K562 (cell line): ENCODE measurements around the gene SLC1A7. TPM values are rescaled to one million over a fixed set of nuclear protein-coding genes. Genes with fewer than 3 reads are reported as not detected.

Experiments used
- BACH1 ChIP-seq: fragments of 200-800 bp; sonication (Bioruptor generic); IDR thresholded peaks from 2 replicates; pipeline ENCODE4 v1.6.1; 2016; ENCODE audit warnings: missing genetic modification characterization, missing compliant biosample characterization
- C11orf30 ChIP-seq: fragments of 450-650 bp; IDR thresholded peaks from 2 replicates; pipeline ENCODE4 v1.6.1; 2016; ENCODE audit warnings: low read depth, mild to moderate bottlenecking
- CBFA2T2 ChIP-seq: fragments of 450-650 bp; conservative IDR thresholded peaks from 2 replicates; pipeline ENCODE4 v1.6.1; 2017; ENCODE audit warnings: mild to moderate bottlenecking
- CBX5 ChIP-seq: IDR thresholded peaks from 2 replicates; pipeline ENCODE4 v1.6.1; 2014; ENCODE audit warnings: low read depth, borderline replicate concordance
- DACH1 ChIP-seq: fragments of 450-650 bp; IDR thresholded peaks from 2 replicates; pipeline ENCODE4 v1.6.1; 2018; ENCODE audit not compliant: partially characterized antibody
- FOXA3 ChIP-seq, 2 experiments: fragments of 450-650 bp in 1 of 2; sonication (generic) in 1 of 2; formaldehyde crosslinking; IDR thresholded peaks in 1 of 2; conservative IDR thresholded peaks in 1 of 2; 2 replicates each; pipeline versions ENCODE4 v1.4.0 to v1.8.0; 2020 to 2022; ENCODE audit warnings: mild to moderate bottlenecking in 2 of 2, missing genetic modification reagents in 1 of 2
- KHSRP ChIP-seq: fragments of 450-650 bp; IDR thresholded peaks from 2 replicates; pipeline ENCODE4 v1.6.1; 2017
- MEF2A ChIP-seq: IDR thresholded peaks from 2 replicates; pipeline ENCODE4 v1.6.1; 2011; ENCODE audit warnings: low read depth, mild to moderate bottlenecking, low read length, moderate library complexity; ENCODE audit not compliant: control insufficient read depth
- MEF2D ChIP-seq: conservative IDR thresholded peaks from 2 replicates; pipeline ENCODE4 v1.6.1; 2016; ENCODE audit warnings: low read depth, missing genetic modification characterization, missing compliant biosample characterization
- MEIS2 ChIP-seq: fragments of 450-650 bp; IDR thresholded peaks from 2 replicates; pipeline ENCODE4 v1.6.1; 2014; ENCODE audit warnings: mild to moderate bottlenecking; ENCODE audit not compliant: partially characterized antibody
- NCOA2 ChIP-seq, 2 experiments: fragments of 450-650 bp; IDR thresholded peaks; 2 replicates each; pipeline ENCODE4 v1.6.1; 2018; ENCODE audit warnings: mild to moderate bottlenecking in 2 of 2, moderate library complexity in 1 of 2; ENCODE audit not compliant: partially characterized antibody in 2 of 2
- NFE2L1 ChIP-seq: fragments of 450-650 bp; IDR thresholded peaks from 2 replicates; pipeline ENCODE4 v1.6.1; 2016; ENCODE audit warnings: missing genetic modification characterization, low read depth, mild to moderate bottlenecking, missing compliant biosample characterization, moderate library complexity, borderline replicate concordance
- NFRKB ChIP-seq: fragments of 450-650 bp; IDR thresholded peaks from 2 replicates; pipeline ENCODE4 v1.6.1; 2016; ENCODE audit warnings: low read depth
- NONO ChIP-seq, 2 experiments: fragments of 200-400 bp in 1 of 2; fragments of 450-650 bp in 1 of 2; formaldehyde crosslinking in 1 of 2; IDR thresholded peaks; 2 replicates each; pipeline ENCODE4 v1.6.1; 2017; ENCODE audit warnings: low read depth in 2 of 2, mild to moderate bottlenecking in 2 of 2, moderate library complexity in 2 of 2, low read length in 1 of 2
- POLR2B ChIP-seq: fragments of 450-650 bp; IDR thresholded peaks from 2 replicates; pipeline ENCODE4 v1.6.1; 2018; ENCODE audit warnings: low read depth; ENCODE audit not compliant: partially characterized antibody
- POLR3A ChIP-seq: IDR thresholded peaks from 2 replicates; pipeline ENCODE4 v1.6.1; 2011; ENCODE audit warnings: borderline replicate concordance, mild to moderate bottlenecking, moderate library complexity; ENCODE audit not compliant: insufficient read length, insufficient read depth; ENCODE audit errors: extremely low read depth
- ZBTB17 ChIP-seq: fragments of 450-650 bp; formaldehyde crosslinking; IDR thresholded peaks from 2 replicates; pipeline ENCODE4 v1.4.0; 2020; ENCODE audit warnings: mild to moderate bottlenecking
- ZNF143 ChIP-seq: sonication (generic); formaldehyde crosslinking; IDR thresholded peaks from 2 replicates; pipeline ENCODE4 v1.9.0; 2022; ENCODE audit warnings: mild to moderate bottlenecking, missing genetic modification reagents
- ZNF217 ChIP-seq: sonication (generic); formaldehyde crosslinking; IDR thresholded peaks from 2 replicates; pipeline ENCODE4 v1.8.0; 2022; ENCODE audit warnings: mild to moderate bottlenecking, missing genetic modification reagents
- ZNF23 ChIP-seq: fragments of 250-450 bp; sonication (Bioruptor Pico); IDR thresholded peaks from 2 replicates; pipeline ENCODE4 v1.4.0; 2020; ENCODE audit warnings: mild to moderate bottlenecking
- ZNF583 ChIP-seq: fragments of 250-450 bp; sonication (Bioruptor Pico); IDR thresholded peaks from 2 replicates; pipeline ENCODE4 v1.4.0; 2020
- polyA plus RNA-seq, 8 experiments: library from polyadenylated mRNA; depleted of rRNA in 4 of 8; stranded (reverse) in 5 of 8; unstranded in 3 of 8; fragments of >200 nt; fragmentation: Nextera tagmentation in 2 of 8; fragmentation: Illumina TruSeq in 1 of 8; extraction: Ambion mirVana in 2 of 8; extraction: Trizol in 1 of 8; gene quantifications; 2 replicates each; pipeline versions ENCODE4 v1.2.1 to v1.2.3, GENCODE V29; 2011 to 2014; ENCODE audit warnings: inconsistent platforms in 1 of 8, missing spikeins in 1 of 8
- total RNA-seq, 7 experiments: library from RNA; depleted of rRNA in 6 of 7; stranded (reverse); fragments of >200 nt in 6 of 7; fragmentation: Illumina TruSeq in 2 of 7; extraction: Trizol in 2 of 7; gene quantifications; 2 replicates each; pipeline versions ENCODE4 v1.2.1 to v1.2.3, GENCODE V29; 2011 to 2021; ENCODE audit warnings: low replicate concordance in 1 of 7
- TF ChIP-seq, protein P1 (sequence below): sonication (generic); IDR thresholded peaks from 2 replicates; pipeline ENCODE4 v1.6.1; 2016
- TF ChIP-seq, protein P2 (sequence below): fragments of 150-350 bp; conservative IDR thresholded peaks from 2 replicates; pipeline ENCODE4 v1.6.1; 2014; ENCODE audit warnings: low read length
- TF ChIP-seq, protein P3 (sequence below): sonication (generic); formaldehyde crosslinking; IDR thresholded peaks from 2 replicates; pipeline ENCODE4 v1.8.0; 2023; ENCODE audit warnings: mild to moderate bottlenecking, missing genetic modification reagents

SLC1A7 gene
- total and polyA plus RNA-seq, 9 of the 15 experiments (the other 6 are each of a cell fraction or from before 2014, with no cell fraction given): 0.07 TPM; not detected in 8

DNA sequence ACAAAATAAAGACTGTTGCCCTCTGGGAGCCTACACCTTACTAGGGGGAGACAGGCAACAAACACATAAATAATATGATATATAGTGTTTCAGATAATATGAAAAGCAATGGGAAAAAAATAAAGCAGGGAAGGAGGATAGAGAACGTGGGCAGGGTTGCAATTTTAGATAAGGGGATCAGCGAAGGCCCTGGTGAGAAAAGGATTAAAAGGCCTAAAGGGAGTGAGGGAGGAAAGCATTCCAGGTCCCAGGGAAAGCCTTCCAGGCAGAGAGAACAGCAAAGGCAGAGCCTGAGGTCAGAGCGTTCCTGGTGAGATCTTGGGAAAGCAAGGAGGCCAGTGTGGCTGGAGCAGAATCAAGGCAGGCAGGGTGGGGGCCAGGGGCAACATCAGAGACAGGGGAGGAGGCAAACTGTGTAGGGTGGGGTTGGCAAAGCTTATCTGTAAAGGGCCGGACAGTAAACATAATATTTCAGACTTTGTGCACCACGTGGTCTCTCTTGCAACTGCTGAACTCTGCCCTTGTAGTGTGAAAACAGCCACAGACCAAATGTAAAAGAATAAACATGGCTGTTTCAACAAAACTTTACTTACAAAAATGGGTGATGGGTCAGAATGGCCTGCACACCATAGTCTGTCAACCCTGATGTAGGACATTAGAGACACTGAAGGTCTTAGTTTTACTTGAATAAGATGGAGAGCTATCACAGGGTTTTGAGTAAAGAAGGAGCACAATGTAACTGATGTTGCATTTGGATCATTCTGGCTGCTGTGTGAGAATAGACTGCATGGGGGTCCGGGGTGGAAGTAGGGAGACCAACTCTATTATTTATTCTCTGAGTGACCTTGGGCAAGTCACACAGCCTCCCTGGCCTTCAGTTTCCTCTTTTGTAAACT is 40.9 kb upstream of the SLC1A7 start (continued):
- TF ChIP-seq, protein P1, sequence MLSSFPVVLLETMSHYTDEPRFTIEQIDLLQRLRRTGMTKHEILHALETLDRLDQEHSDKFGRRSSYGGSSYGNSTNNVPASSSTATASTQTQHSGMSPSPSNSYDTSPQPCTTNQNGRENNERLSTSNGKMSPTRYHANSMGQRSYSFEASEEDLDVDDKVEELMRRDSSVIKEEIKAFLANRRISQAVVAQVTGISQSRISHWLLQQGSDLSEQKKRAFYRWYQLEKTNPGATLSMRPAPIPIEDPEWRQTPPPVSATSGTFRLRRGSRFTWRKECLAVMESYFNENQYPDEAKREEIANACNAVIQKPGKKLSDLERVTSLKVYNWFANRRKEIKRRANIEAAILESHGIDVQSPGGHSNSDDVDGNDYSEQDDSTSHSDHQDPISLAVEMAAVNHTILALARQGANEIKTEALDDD: peak; percentile 61
- TF ChIP-seq MEF2D (tag): no peak
- TF ChIP-seq POLR2B: no peak
- no peak for TF ChIP-seq KHSRP
- TF ChIP-seq DACH1: no peak
- no peak for TF ChIP-seq CBX5
- no peak for TF ChIP-seq ZBTB17
- no peak for TF ChIP-seq NFE2L1 (tag)
- TF ChIP-seq, protein P2, sequence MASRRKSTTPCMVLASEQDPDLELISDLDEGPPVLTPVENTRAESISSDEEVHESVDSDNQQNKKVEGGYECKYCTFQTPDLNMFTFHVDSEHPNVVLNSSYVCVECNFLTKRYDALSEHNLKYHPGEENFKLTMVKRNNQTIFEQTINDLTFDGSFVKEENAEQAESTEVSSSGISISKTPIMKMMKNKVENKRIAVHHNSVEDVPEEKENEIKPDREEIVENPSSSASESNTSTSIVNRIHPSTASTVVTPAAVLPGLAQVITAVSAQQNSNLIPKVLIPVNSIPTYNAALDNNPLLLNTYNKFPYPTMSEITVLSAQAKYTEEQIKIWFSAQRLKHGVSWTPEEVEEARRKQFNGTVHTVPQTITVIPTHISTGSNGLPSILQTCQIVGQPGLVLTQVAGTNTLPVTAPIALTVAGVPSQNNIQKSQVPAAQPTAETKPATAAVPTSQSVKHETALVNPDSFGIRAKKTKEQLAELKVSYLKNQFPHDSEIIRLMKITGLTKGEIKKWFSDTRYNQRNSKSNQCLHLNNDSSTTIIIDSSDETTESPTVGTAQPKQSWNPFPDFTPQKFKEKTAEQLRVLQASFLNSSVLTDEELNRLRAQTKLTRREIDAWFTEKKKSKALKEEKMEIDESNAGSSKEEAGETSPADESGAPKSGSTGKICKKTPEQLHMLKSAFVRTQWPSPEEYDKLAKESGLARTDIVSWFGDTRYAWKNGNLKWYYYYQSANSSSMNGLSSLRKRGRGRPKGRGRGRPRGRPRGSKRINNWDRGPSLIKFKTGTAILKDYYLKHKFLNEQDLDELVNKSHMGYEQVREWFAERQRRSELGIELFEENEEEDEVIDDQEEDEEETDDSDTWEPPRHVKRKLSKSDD: no peak
- TF ChIP-seq C11orf30: no peak
- TF ChIP-seq ZNF583 (CRISPR knock-in tag): no peak
- TF ChIP-seq NFRKB: peak; percentile 73; the same call in 1 of the 2 replicates
- TF ChIP-seq ZNF217 (CRISPR knock-in tag): no peak
- TF ChIP-seq, protein P3, sequence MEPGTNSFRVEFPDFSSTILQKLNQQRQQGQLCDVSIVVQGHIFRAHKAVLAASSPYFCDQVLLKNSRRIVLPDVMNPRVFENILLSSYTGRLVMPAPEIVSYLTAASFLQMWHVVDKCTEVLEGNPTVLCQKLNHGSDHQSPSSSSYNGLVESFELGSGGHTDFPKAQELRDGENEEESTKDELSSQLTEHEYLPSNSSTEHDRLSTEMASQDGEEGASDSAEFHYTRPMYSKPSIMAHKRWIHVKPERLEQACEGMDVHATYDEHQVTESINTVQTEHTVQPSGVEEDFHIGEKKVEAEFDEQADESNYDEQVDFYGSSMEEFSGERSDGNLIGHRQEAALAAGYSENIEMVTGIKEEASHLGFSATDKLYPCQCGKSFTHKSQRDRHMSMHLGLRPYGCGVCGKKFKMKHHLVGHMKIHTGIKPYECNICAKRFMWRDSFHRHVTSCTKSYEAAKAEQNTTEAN (CRISPR knock-in tag): no peak
- no peak for TF ChIP-seq NONO (IDR thresholded peaks at IDR 0.05; ENCODE audit: low read depth in 2 of 2, low read length in 1 of 2)
- no peak for TF ChIP-seq POLR3A
- peak; percentile 61 for TF ChIP-seq MEIS2
- peak; percentile 60 for TF ChIP-seq CBFA2T2
- peak in 1 of 2 experiments; percentile 29; a peak in 1 of 4 replicates for TF ChIP-seq FOXA3 (CRISPR knock-in tag; conservative IDR thresholded peaks at IDR 0.05 in 1 of 2, IDR thresholded peaks at IDR 0.05 in 1 of 2)
- TF ChIP-seq ZNF23: no peak
- TF ChIP-seq NCOA2 (IDR thresholded peaks at IDR 0.05; ENCODE audit: partially characterized antibody in 2 of 2): no peak
- no peak for TF ChIP-seq ZNF143
- TF ChIP-seq BACH1: 0 out of 2 replicates have a peak, but pooled peaks have one; percentile 42
- no peak for TF ChIP-seq MEF2A
